Hair follicular keratinocyte (primary cell): ENCODE results near the gene AVPR2. TPM values are rescaled to one million over a fixed set of nuclear protein-coding genes. Genes with fewer than 3 reads are reported as not detected.

Experiments
- total RNA-seq: library from RNA; depleted of rRNA; stranded (reverse); fragments of >200 nt; gene quantifications from 2 replicates; pipeline ENCODE4 v1.2.3, GENCODE V29; 2015

AVPR2 gene
- total RNA-seq: not detected in 2 replicates

GRCh38 chrX:153903991-153904957, at the start of gene AVPR2:
TSS of gene AVPR2 (plus strand) at chrX:153904673. CDS start at chrX:153905146, 473 bp downstream.

GRCh38 chrX:153885968-153886903, 18.2 kb upstream of the AVPR2 start, which contains the start of gene L1CAM:
TSS of gene L1CAM (minus strand) at chrX:153886173. CDS start at chrX:153875836, 10,337 bp downstream.

DNA sequence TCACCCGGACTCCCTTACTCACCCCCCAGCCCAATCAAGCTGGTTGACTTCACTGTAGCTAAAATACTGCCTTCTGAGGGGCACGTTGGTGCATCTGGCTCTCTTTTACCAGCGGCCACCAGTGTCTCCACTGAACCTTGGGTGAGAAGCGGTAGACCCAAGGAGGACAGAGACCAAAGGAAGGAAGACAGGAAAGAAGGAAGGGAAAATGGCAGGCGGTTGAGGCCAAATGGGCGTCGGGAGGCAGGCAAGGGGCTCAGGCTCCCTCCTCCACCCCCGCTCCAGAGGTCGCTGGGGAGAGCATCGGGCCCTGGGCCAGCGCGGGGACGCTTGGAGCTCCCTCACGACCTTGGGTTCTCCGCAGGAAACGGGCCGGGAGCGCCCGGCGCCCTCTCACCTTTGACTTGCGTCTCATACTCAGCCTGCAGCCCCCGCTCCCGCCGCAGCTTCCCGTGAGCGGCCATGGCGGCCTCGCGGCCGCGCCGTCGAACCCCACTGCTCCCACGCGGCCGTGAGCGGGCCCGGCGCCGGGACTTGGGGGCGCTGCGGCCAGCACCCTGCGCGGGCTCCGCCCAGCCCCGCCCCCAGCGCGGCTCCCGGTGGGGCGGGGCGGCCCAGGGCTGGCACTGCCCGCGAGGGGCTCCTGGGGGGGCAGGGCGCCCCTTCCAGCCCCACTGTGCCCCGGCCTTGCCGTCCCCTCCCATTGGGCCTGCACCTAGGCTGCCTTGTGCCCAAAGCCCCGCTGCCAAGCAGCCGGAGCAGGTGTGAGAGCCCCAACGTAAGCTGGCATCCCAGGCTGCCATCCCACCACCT, 21.5 kb downstream of the AVPR2 start, which contains the start of gene ARHGAP4:
Gene ARHGAP4, minus strand, starts transcription at position 526 of the 813 bp plus-strand sequence. Its CDS starts 62 bp downstream, at position 464.

GRCh38 chrX:153934762-153935325, 30.4 kb downstream of the AVPR2 start, which contains the start of gene NAA10:
TSS of gene NAA10 (minus strand) at chrX:153935037. CDS start at chrX:153934904, 133 bp downstream.

DNA sequence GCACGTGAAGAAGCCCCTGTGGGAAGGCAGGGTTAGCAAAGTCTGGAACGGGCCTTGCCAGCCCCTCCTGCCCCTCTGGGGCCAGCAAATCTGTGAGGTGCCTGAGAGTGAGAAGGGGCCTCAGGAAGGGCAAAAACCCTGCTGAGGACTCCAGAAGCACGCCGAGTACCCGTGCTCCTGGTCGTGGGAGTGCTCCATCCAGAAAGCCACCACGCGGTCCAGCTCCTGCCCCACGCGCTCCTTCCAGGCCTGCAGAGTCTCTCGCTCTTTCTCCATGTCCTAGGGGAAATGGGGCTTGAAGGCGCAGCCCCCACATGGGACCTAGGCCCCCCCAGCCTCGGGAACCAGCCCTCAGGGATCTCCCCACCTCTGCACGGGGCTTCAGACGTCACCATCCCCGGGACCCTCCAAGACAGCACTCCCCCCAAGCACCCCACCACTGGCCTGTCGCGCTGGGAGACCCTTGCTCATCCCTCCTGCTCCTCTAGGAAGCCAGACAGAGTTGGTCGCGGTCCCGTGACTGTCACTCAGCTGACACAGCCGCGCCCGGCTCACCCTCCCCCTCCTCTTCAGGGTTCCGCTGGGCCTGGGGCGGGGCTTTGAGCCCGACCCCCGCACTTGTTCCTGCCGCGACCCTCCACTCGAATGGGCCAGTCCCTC, 39.8 kb downstream of the AVPR2 start, which contains the start of gene RENBP:
Gene RENBP, minus strand, starts transcription at position 504 of the 660 bp plus-strand sequence. Its CDS starts 33 bp downstream, at position 471.

Other genes starting within 250 kb of the AVPR2 start
- not detected in 2 replicates for gene PNCK, start 230.9 kb upstream of the AVPR2 start, total RNA-seq
- 20.2 and 20.9 TPM in 2 replicates for gene SLC6A8, start 216.7 kb upstream of the AVPR2 start, total RNA-seq
- gene BCAP31, start 180.3 kb upstream of the AVPR2 start, total RNA-seq: 181 and 206 TPM in 2 replicates
- gene ABCD1, start 179.8 kb upstream of the AVPR2 start, total RNA-seq: 1.2 and 3.0 TPM in 2 replicates
- gene PLXNB3, start 140.4 kb upstream of the AVPR2 start, total RNA-seq: 5.2 and 5.4 TPM in 2 replicates
- gene SRPK3, start 123.6 kb upstream of the AVPR2 start, total RNA-seq: 0.11 TPM in 1 of 2 replicates, not detected in the other
- 71.1 and 76.5 TPM in 2 replicates for gene IDH3G, start 110.3 kb upstream of the AVPR2 start, total RNA-seq
- gene SSR4, start 110.0 kb upstream of the AVPR2 start, total RNA-seq: 192 and 305 TPM in 2 replicates
- 0.04 TPM in 1 of 2 replicates, not detected in the other for gene PDZD4, start 74.1 kb upstream of the AVPR2 start, total RNA-seq
- 3.0 and 9.4 TPM in 2 replicates for gene L1CAM, start 18.5 kb upstream of the AVPR2 start, total RNA-seq
- gene ARHGAP4, start 21.6 kb downstream of the AVPR2 start, total RNA-seq: 0.84 and 2.0 TPM in 2 replicates
- 138 and 185 TPM in 2 replicates for gene NAA10, start 30.4 kb downstream of the AVPR2 start, total RNA-seq
- not detected in 2 replicates for gene RENBP, start 40.0 kb downstream of the AVPR2 start, total RNA-seq
- 31.3 and 38.8 TPM in 2 replicates for gene HCFC1, start 67.1 kb downstream of the AVPR2 start, total RNA-seq
- gene TMEM187, start 68.1 kb downstream of the AVPR2 start, total RNA-seq: 10.3 and 12.0 TPM in 2 replicates
- 136 and 159 TPM in 2 replicates for gene IRAK1, start 115.2 kb downstream of the AVPR2 start, total RNA-seq
- gene MECP2, start 193.0 kb downstream of the AVPR2 start, total RNA-seq: 23.4 and 23.6 TPM in 2 replicates
- gene OPN1LW, start 239.6 kb downstream of the AVPR2 start, total RNA-seq: not detected in 2 replicates